Ovary (tissue), 3 donors: Measurements from ENCODE around the gene TMED9.

Experiments
- CTCF ChIP-seq, 3 donors: fragments of 450-650 bp in 2 of 3; fragments of 200-600 bp in 1 of 3; IDR thresholded peaks; one replicate each; pipeline versions ENCODE4 v1.5.1 to v1.8.0; 2016 to 2022; ENCODE audit warnings: antibody characterized with exemption in 3 of 3, mild to moderate bottlenecking in 1 of 3
- EP300 ChIP-seq: sonication (generic); formaldehyde crosslinking; IDR thresholded peaks from one replicate; pipeline ENCODE4 v1.6.1; 2017; ENCODE audit warnings: antibody characterized with exemption
- POLR2A ChIP-seq: fragments of 450-650 bp; IDR thresholded peaks from one replicate; pipeline ENCODE4 v1.6.1; 2017; ENCODE audit warnings: antibody characterized with exemption, mild to moderate bottlenecking, moderate library complexity
- donor health status: DM: no; HTN: no; CAD: no.

- no peak for TF ChIP-seq POLR2A
- no peak for TF ChIP-seq CTCF (IDR thresholded peaks at IDR 0.05)
- TF ChIP-seq EP300: no peak
Observed at GRCh38 chr5:177576169-177576568, 15.8 kb upstream of the TMED9 start.
